ENCODE data around the gene POTEJ.
"Not testable (repeated sequence)": the region's sequence is repeated elsewhere in the genome, so short reads cannot be mapped to it uniquely, and the experiment has no call there.

POTEJ gene

DNA sequence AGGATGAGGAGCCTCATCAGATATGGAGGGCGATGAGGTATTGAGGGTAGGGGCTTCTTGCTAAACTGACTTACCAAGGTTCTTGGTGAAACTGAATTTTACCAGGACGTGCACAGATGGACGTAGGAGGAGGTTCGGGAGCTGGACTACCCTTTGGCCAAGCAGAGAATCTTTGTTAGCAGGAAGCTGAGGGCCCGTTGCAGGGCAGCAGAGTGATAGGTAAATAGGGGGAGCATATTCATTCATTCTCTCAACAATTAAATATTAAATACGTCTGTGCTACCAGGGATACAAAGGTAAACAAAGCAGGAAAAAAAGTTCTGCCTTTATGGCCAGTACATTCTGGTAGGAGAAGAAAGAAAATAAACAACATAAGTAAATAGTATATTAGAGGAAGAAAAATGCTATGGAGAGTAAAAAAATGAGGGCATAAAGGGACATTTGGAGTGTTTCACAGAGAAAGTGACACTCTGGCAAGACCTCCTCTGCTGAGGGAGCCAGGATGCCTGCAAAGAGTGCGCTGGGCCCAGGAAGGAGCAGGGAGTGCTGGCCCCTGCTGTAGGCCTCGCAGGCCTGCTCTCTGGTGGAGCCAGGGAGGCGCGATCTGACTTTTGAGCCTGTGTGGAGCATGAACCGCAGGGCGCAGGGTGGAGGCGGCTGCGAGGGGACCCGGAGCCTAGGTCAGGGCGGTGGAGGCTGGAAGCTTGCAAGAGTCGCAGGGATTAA lies 2.8 kb upstream of the POTEJ start:
- DNase-seq, result not testable (repeated sequence)

GRCh38 chr2:130609002-130609920 lies 2.0 kb upstream of the POTEJ start:
- not testable (repeated sequence) for DNase-seq

DNA sequence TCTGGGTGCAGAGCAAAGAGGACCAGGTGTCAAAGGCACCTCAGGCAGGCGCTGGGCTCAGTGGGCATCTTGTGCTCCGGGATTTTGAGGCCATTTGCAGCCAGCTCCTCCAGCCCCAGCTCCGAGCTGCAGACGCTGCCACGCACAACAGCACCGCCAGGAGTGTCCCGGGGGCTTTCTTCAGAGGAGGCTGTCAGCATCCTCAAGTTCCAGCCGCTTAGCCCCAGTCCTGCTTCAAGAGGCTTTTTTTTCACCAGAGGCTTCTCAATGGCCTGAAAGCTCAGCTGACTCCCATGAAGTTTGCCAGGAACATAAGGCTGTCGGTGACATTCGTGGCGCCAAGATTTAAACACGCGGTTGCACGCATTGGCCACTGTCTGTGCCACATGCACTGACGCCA lies 754 bp upstream of the POTEJ start:
- DNase-seq, result not testable (repeated sequence)

DNA sequence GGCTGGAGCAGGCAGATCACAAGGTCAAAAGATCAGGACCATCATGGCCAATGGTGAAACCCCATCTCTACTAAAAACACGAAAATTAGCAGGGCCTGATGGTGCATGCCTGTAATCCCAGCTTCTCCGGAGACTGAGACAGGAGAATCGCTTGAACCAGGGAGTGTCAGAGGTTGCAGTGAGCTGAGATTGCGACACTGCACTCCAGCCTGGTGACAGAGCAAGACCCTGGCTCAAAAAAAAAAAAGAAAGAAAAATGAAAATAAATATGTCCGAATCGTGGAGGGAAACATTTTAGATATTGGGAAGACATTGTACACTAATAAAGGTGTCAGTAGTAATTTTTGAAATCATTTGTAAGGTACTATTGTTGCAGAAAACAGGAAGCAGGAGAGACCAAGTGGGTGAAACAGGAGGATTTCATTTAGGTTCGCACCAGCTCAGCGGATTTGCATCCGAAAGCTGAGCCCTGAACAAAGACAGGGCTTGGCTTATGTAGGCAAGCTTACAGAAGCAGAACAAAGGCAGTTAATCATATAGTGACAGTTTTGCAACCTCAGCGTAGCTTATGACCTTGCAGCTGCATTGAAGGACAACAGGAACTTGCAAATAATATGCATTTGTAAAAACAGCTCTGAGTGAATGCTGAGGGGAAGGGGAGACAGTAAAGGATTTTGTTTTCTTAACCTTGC lies 17.7 kb downstream of the POTEJ start:
- not testable (repeated sequence) for DNase-seq

GRCh38 chr2:130638973-130639372 lies 27.7 kb downstream of the POTEJ start:
- not testable (repeated sequence) for DNase-seq

DNA sequence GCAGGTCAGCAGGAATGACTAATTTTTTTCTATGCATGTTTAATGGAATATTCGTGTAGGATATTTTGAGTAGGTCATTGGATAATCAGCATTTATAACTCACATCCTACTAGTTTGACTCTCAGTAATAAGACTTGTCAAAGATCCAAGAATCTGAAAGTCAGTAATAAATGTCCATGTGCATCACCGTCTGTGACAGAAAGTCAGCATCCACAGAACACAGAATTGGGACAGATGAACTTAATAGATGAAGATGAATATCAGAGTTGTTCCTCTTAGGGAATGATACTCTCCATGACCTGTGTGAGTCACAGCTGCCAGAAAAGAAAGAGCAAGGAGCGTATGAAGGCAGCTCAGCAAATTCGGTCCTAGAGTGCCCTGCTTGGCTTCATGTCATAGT lies 30.4 kb downstream of the POTEJ start:
- DNase-seq, result not testable (repeated sequence)

DNA sequence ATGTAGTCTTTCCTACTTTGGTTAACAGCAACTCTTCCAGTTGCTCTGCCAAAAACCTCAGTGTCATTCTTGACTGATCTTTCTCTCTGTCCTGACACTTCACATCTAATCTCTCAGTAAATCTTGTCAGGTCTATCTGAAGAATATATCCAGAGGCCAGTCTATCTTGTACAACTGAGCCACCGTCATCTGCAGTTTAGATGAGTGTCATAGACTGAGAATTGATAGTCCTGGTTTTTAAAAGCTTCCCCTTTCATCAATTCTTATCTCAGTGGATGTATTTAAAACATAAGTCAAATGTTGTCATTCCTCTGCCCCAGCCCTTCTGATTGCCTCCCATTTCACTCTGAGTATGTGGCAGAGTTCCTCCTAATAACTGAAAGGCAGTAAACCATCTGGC lies 38.0 kb downstream of the POTEJ start:
- DNase-seq, result not testable (repeated sequence)

GRCh38 chr2:130664506-130664905 lies 53.3 kb downstream of the POTEJ start:
- DNase-seq, result not testable (repeated sequence)

GRCh38 chr2:130665596-130665995 lies 54.4 kb downstream of the POTEJ start:
- not testable (repeated sequence) for DNase-seq

DNA sequence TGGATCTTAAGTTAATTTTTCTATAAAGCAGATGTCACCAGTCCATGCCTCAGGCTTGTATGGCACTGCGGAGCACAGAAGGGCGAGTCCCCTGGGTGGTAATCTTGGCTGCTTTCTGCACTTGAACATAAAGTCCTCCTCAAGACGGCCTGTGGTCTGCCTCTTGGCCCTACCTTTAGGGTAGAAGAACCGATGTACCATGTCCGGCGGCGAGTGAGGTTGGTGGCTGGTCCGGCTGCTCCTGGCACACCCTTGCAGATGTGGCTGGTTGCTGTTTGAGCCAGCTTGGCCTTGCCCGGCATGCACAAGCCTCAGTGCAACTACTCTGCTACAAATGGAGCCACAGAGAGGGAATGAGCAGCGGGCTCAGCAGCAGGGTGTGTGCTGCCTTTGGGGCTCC lies 56.3 kb downstream of the POTEJ start:
- not testable (repeated sequence) for DNase-seq

GRCh38 chr2:130670026-130670745 lies 58.9 kb downstream of the POTEJ start:
- DNase-seq, result not testable (repeated sequence)

GRCh38 chr2:130692041-130692770 lies 81.0 kb downstream of the POTEJ start:
- DNase-seq, result not testable (repeated sequence)

DNA sequence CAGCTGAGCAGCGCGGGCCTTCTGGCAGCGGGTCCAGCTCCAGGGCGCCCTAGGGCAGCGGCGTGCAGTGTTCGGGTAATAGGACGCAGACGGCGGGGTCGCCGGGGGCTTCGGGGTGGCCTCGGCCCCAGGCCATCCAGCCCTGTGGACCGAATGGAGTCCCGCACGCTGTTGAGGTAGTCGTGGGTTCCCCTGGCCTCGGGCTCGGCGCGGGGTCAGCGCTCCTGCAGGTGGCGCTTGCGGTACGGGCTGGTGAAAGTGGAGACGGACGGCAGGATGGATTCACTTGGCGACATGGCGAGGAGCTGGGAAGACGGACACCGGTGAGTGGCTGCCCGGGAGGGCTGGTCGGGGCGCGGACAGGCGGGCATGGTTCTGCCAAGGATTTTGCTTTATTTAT lies 82.2 kb downstream of the POTEJ start:
- not testable (repeated sequence) for DNase-seq

- not testable (repeated sequence) for DNase-seq
These were observed 92.0 kb downstream of the POTEJ start for GRCh38 chr2:130703250-130703649.
